ENCODE data around the gene NOM1. TPM values are rescaled to one million over a fixed set of nuclear protein-coding genes. Genes with fewer than 3 reads are reported as not detected.

The NOM1 gene
- total RNA-seq, 1 donor from 2014 or later: 14.4 TPM

- no peak for DNase-seq (ENCODE audit: low spot score)
Measured at GRCh38 chr7:157016352-157017041, 67.0 kb downstream of the NOM1 start.

- DNase-seq (ENCODE audit: low spot score): no peak
Measured at GRCh38 chr7:157017149-157017548, 67.6 kb downstream of the NOM1 start.

GRCh38 chr7:157017603-157018327 lies 68.3 kb downstream of the NOM1 start:
- no peak for DNase-seq (ENCODE audit: low spot score)

- DNase-seq (ENCODE audit: low spot score): no peak
Measured at GRCh38 chr7:157018328-157018996, 69.0 kb downstream of the NOM1 start.

- DNase-seq (ENCODE audit: low spot score): no peak
Measured at GRCh38 chr7:157018997-157019608, 69.6 kb downstream of the NOM1 start.

GRCh38 chr7:157019718-157020451 lies 70.4 kb downstream of the NOM1 start:
- no peak for DNase-seq (ENCODE audit: low spot score)

- no peak for DNase-seq (ENCODE audit: low spot score)
Measured at GRCh38 chr7:157020514-157021070, 71.1 kb downstream of the NOM1 start.

- DNase-seq (ENCODE audit: low spot score): no peak
Measured at GRCh38 chr7:157021071-157021870, 71.8 kb downstream of the NOM1 start.

GRCh38 chr7:157021871-157022680 lies 72.6 kb downstream of the NOM1 start:
- no peak for DNase-seq (ENCODE audit: low spot score)

Other genes starting within 250 kb of the NOM1 start
- 56.3 TPM for gene LMBR1, start 56.5 kb upstream of the NOM1 start, total RNA-seq (ENCODE audit: insufficient read depth, low replicate concordance)
- gene MNX1, start 61.0 kb downstream of the NOM1 start, total RNA-seq (ENCODE audit: insufficient read depth, low replicate concordance): 3.4 TPM
- 67.2 TPM for gene UBE3C, start 189.2 kb downstream of the NOM1 start, total RNA-seq (ENCODE audit: insufficient read depth, low replicate concordance)